ENCODE data around the gene BPIFB2. TPM values are rescaled to one million over a fixed set of nuclear protein-coding genes. Genes with fewer than 3 reads are reported as not detected.

The BPIFB2 gene
- total RNA-seq, 1 donor from 2014 or later = not detected

- intact Hi-C loops (cut with micrococcal nuclease) = no loop called here
These were observed 12.2 kb downstream of the BPIFB2 start for GRCh38 chr20:33019465-33020277.

GRCh38 chr20:33020278-33021161 is 13.0 kb downstream of the BPIFB2 start:
- intact Hi-C loops (cut with micrococcal nuclease) = no loop called here

- intact Hi-C loops (cut with micrococcal nuclease) = no loop called here
These were observed 14.4 kb downstream of the BPIFB2 start for GRCh38 chr20:33021879-33022278.

GRCh38 chr20:33022289-33022688 is 14.8 kb downstream of the BPIFB2 start:
- intact Hi-C loops (cut with micrococcal nuclease) = no loop called here

- intact Hi-C loops (cut with micrococcal nuclease) = no loop called here
These were observed 15.4 kb downstream of the BPIFB2 start for GRCh38 chr20:33022694-33023438.

GRCh38 chr20:33023439-33024242 is 16.1 kb downstream of the BPIFB2 start:
- intact Hi-C loops (cut with micrococcal nuclease) = no loop called here

- intact Hi-C loops (cut with micrococcal nuclease) = no loop called here
These were observed 16.7 kb downstream of the BPIFB2 start for GRCh38 chr20:33024243-33024560.

GRCh38 chr20:33024609-33025317 is 17.3 kb downstream of the BPIFB2 start:
- intact Hi-C loops (cut with micrococcal nuclease) = no loop called here

GRCh38 chr20:33025318-33025876 is 17.9 kb downstream of the BPIFB2 start:
- intact Hi-C loops (cut with micrococcal nuclease) = no loop called here

GRCh38 chr20:33026072-33026778 is 18.7 kb downstream of the BPIFB2 start:
- intact Hi-C loops (cut with micrococcal nuclease) = no loop called here

- intact Hi-C loops (cut with micrococcal nuclease) = no loop called here
These were observed 19.6 kb downstream of the BPIFB2 start for GRCh38 chr20:33026779-33027759.

- intact Hi-C loops (cut with micrococcal nuclease) = no loop called here
These were observed 20.6 kb downstream of the BPIFB2 start for GRCh38 chr20:33027769-33028751.

GRCh38 chr20:33028875-33029274 is 21.4 kb downstream of the BPIFB2 start:
- intact Hi-C loops (cut with micrococcal nuclease) = no loop called here

GRCh38 chr20:33030076-33030475 is 22.6 kb downstream of the BPIFB2 start:
- intact Hi-C loops (cut with micrococcal nuclease) = no loop called here

- intact Hi-C loops (cut with micrococcal nuclease) = no loop called here
These were observed 23.1 kb downstream of the BPIFB2 start for GRCh38 chr20:33030569-33030968.

GRCh38 chr20:33031531-33031930 is 24.0 kb downstream of the BPIFB2 start, which contains the start of gene BPIFB6:
TSS of gene BPIFB6 (plus strand) at chr20:33031648. CDS start at chr20:33031648, 0 bp downstream.
- intact Hi-C loops (cut with micrococcal nuclease) = no loop called here

- intact Hi-C loops (cut with micrococcal nuclease) = no loop called here
These were observed 25.1 kb downstream of the BPIFB2 start for GRCh38 chr20:33032555-33032954.
